OCI-LY7 (cell line): ENCODE measurements around the gene PTCRA. TPM values are rescaled to one million over a fixed set of nuclear protein-coding genes. Genes with fewer than 3 reads are reported as not detected.

Experiments used
- BruUV-seq: library from RNA; stranded (reverse); fragments of 400-500 nt; replicated peaks from 2 replicates; lab custom pipeline; 2021; lab: Mats Ljungman, UMichigan
- CTCF ChIA-PET: fragments of 300-600 bp; sonication (Branson Sonifier 250); formaldehyde crosslinking; loops from one replicate; lab custom pipeline; 2022; ENCODE audit warnings: antibody characterized with exemption; ENCODE audit not compliant: unreplicated experiment; lab: Charles Lee
- POLR2A ChIA-PET: fragments of 300-600 bp; sonication (Branson Sonifier 250); formaldehyde crosslinking; loops from one replicate; lab custom pipeline; 2022; ENCODE audit warnings: antibody characterized with exemption; lab: Charles Lee
- DNase-seq: peaks from one replicate; pipeline ENCODE4 v3.0.0-alpha.2; 2015; ENCODE audit warnings: low spot score
- H2AFZ ChIP-seq: fragments of 200-600 bp; sonication (generic), shearing (Covaris generic); 2 replicates; pipeline ENCODE4 v1.6.1; 2014; ENCODE audit warnings: mild to moderate bottlenecking, antibody characterized with exemption, low read length, moderate library complexity
- H3K27ac ChIP-seq: fragments of 200-600 bp; sonication (generic); 2 replicates; pipeline ENCODE4 v1.5.1; 2014; ENCODE audit warnings: mixed run types, low read depth, mild to moderate bottlenecking, moderate library complexity, low read length, inconsistent platforms; ENCODE audit not compliant: poor library complexity, severe bottlenecking
- H3K36me3 ChIP-seq: fragments of 200-600 bp; sonication (generic); 2 replicates; pipeline ENCODE4 v1.6.1; 2014; ENCODE audit warnings: mild to moderate bottlenecking, antibody characterized with exemption, low read length, moderate library complexity, mixed read lengths; ENCODE audit not compliant: insufficient read depth
- H3K4me1 ChIP-seq: fragments of 200-600 bp; sonication (generic); 2 replicates; pipeline ENCODE4 v1.5.1; 2014; ENCODE audit warnings: mild to moderate bottlenecking, low read length; ENCODE audit not compliant: insufficient read depth, poor library complexity, severe bottlenecking
- H3K4me2 ChIP-seq: fragments of 200-600 bp; sonication (generic); 2 replicates; pipeline ENCODE4 v1.6.1; 2014; ENCODE audit warnings: mild to moderate bottlenecking, low read length
- H3K4me3 ChIP-seq: fragments of 200-600 bp; sonication (generic); 2 replicates; pipeline ENCODE4 v1.5.1; 2014; ENCODE audit warnings: mild to moderate bottlenecking, low read depth, low read length; ENCODE audit not compliant: poor library complexity, severe bottlenecking
- H3K79me2 ChIP-seq: fragments of 200-600 bp; sonication (generic); 2 replicates; pipeline ENCODE4 v1.6.1; 2016; ENCODE audit warnings: low read depth, mild to moderate bottlenecking, low read length, moderate library complexity, mixed read lengths; ENCODE audit not compliant: insufficient read depth
- H3K9me2 ChIP-seq: fragments of 200-600 bp; sonication (generic); 2 replicates; pipeline ENCODE4 v1.6.1; 2016; ENCODE audit warnings: mild to moderate bottlenecking, low read length, mixed read lengths; ENCODE audit not compliant: insufficient read depth
- H3K9me3 ChIP-seq: fragments of 200-600 bp; sonication (generic); 2 replicates; pipeline ENCODE4 v1.6.1; 2014; ENCODE audit warnings: mild to moderate bottlenecking, mixed run types, low read length, mixed read lengths
- H4K20me1 ChIP-seq: fragments of 200-600 bp; sonication (generic); 2 replicates; pipeline ENCODE4 v1.6.1; 2014; ENCODE audit warnings: mild to moderate bottlenecking, antibody characterized with exemption, low read length, moderate library complexity, mixed read lengths; ENCODE audit not compliant: insufficient read depth
- CTCF ChIP-seq: fragments of 200-600 bp; sonication (generic); conservative IDR thresholded peaks from 2 replicates; pipeline ENCODE4 v1.5.1; 2014; ENCODE audit warnings: mild to moderate bottlenecking, antibody characterized with exemption, low read length, moderate library complexity, mixed read lengths
- EZH2phosphoT487 ChIP-seq: fragments of 200-600 bp; sonication (generic); IDR thresholded peaks from 2 replicates; pipeline ENCODE4 v1.6.1; 2018; ENCODE audit warnings: low read depth, borderline replicate concordance, mild to moderate bottlenecking, mixed run types, antibody characterized with exemption, low read length, moderate library complexity, mixed read lengths
- intact Hi-C: fragments of 100-400 bp; cut with micrococcal nuclease; formaldehyde crosslinking; loops from one replicate; pipeline ENCODE4 v1.10.0; 2022; ENCODE audit not compliant: unreplicated experiment
- total RNA-seq, 2 experiments: library from RNA; depleted of rRNA in 1 of 2; stranded (reverse); fragments of >200 nt in 1 of 2; shearing (Covaris generic) in 1 of 2; gene quantifications; 2 replicates each; pipeline ENCODE4 v1.2.3, GENCODE V29; 2014 to 2022

The PTCRA gene
- total RNA-seq, 2 experiments from 2014 or later = 0.85 to 0.91 TPM

GRCh38 chr6:42973926-42974325 lies 58.1 kb downstream of the PTCRA start:
- CTCF ChIA-PET = no interaction called here

GRCh38 chr6:42974919-42975505 lies 59.2 kb downstream of the PTCRA start:
- BruUV-seq = no TSS peak
- no peak overlapping the region for H2AFZ ChIP-seq
- no peak overlapping the region for H3K4me2 ChIP-seq
- H3K4me3 ChIP-seq = no peak overlapping the region
- H3K36me3 ChIP-seq = peaks cover 22% of the 10 kb centered on the region
- TF ChIP-seq EZH2phosphoT487 = no peak
- TF ChIP-seq CTCF = no peak
- DNase-seq = no peak
- no peaks in the 10 kb centered on the region for H4K20me1 ChIP-seq
- peaks cover 22% of the 10 kb centered on the region for H3K4me1 ChIP-seq
- H3K9me2 ChIP-seq = no peaks in the 10 kb centered on the region
- CTCF ChIA-PET = no interaction called here
- peaks cover 22% of the 10 kb centered on the region; the same call in 1 of the 2 replicates for H3K79me2 ChIP-seq
- H3K9me3 ChIP-seq = no peaks in the 10 kb centered on the region
- POLR2A ChIA-PET = interaction anchor here (1.0 kb wide), 2 partner anchors 39 to 46 kb away, joined by 3 read pairs; partner anchors contain the start of gene KLHDC3
- intact Hi-C loops = no loop called here
- H3K27ac ChIP-seq = no peak overlapping the region

More at GRCh38 chr6:42973926-42974325, 58.1 kb downstream of the PTCRA start:
- Histone ChIP-seq H3K36me3 (peaks cover 27% of the 10 kb centered on the region), H3K4me1 (peaks cover 14% of the 10 kb centered on the region), H4K20me1 (no peaks in the 10 kb centered on the region), H2AFZ (no peak overlapping the region), H3K4me3 (no peak overlapping the region), H3K4me2 (no peak overlapping the region), H3K9me2 (no peaks in the 10 kb centered on the region), H3K79me2 (peaks cover 22% of the 10 kb centered on the region; the same call in 1 of the 2 replicates), H3K9me3 (no peaks in the 10 kb centered on the region), H3K27ac (no peak overlapping the region)
- intact Hi-C loops = no loop called here
- TF ChIP-seq EZH2phosphoT487 (no peak), CTCF (no peak)
- BruUV-seq = no TSS peak
- POLR2A ChIA-PET = interaction anchor here (1.0 kb wide), 1 partner anchor 45 kb away, joined by 3 read pairs; no protein-coding TSS in a partner anchor
- no peak for DNase-seq

Other genes with a start within 250 kb of the PTCRA start
- gene PRPH2, start 193.5 kb upstream of the PTCRA start, total RNA-seq (2014; rRNA removed; shearing (Covaris generic)) = not detected in 2 replicates
- gene PRPH2, start 193.5 kb upstream of the PTCRA start, total RNA-seq (2022) = not detected in 2 replicates
- gene TBCC, start 169.9 kb upstream of the PTCRA start, total RNA-seq (2014; rRNA removed; shearing (Covaris generic)) = 118 and 136 TPM in 2 replicates
- gene TBCC, start 169.9 kb upstream of the PTCRA start, total RNA-seq (2022) = 69.2 and 78.0 TPM in 2 replicates
- gene BICRAL, start 134.0 kb upstream of the PTCRA start, total RNA-seq (2014; rRNA removed; shearing (Covaris generic)) = 8.0 and 10.3 TPM in 2 replicates
- 25.7 and 27.8 TPM in 2 replicates for gene BICRAL, start 134.0 kb upstream of the PTCRA start, total RNA-seq (2022)
- gene RPL7L1, start 36.4 kb upstream of the PTCRA start, total RNA-seq (2014; rRNA removed; shearing (Covaris generic)) = 83.2 and 101 TPM in 2 replicates
- 109 and 123 TPM in 2 replicates for gene RPL7L1, start 36.4 kb upstream of the PTCRA start, total RNA-seq (2022)
- 64.7 and 69.3 TPM in 2 replicates for gene CNPY3, start 13.4 kb downstream of the PTCRA start, total RNA-seq (2014; rRNA removed; shearing (Covaris generic))
- 70.5 and 77.2 TPM in 2 replicates for gene CNPY3, start 13.4 kb downstream of the PTCRA start, total RNA-seq (2022)
- 1.7 TPM in 1 of 2 replicates, not detected in the other for gene GNMT, start 44.7 kb downstream of the PTCRA start, total RNA-seq (2014; rRNA removed; shearing (Covaris generic))
- 1.7 and 2.2 TPM in 2 replicates for gene GNMT, start 44.7 kb downstream of the PTCRA start, total RNA-seq (2022)
- 24.7 and 26.3 TPM in 2 replicates for gene PEX6, start 63.1 kb downstream of the PTCRA start, total RNA-seq (2014; rRNA removed; shearing (Covaris generic))
- gene PEX6, start 63.1 kb downstream of the PTCRA start, total RNA-seq (2022) = 22.4 and 23.8 TPM in 2 replicates
- gene PPP2R5D, start 68.5 kb downstream of the PTCRA start, total RNA-seq (2014; rRNA removed; shearing (Covaris generic)) = 29.1 and 35.0 TPM in 2 replicates
- 35.6 and 39.5 TPM in 2 replicates for gene PPP2R5D, start 68.5 kb downstream of the PTCRA start, total RNA-seq (2022)
- 70.7 and 76.0 TPM in 2 replicates for gene MEA1, start 97.9 kb downstream of the PTCRA start, total RNA-seq (2014; rRNA removed; shearing (Covaris generic))
- 59.1 and 67.9 TPM in 2 replicates for gene MEA1, start 97.9 kb downstream of the PTCRA start, total RNA-seq (2022)
- 78.6 and 89.9 TPM in 2 replicates for gene KLHDC3, start 98.2 kb downstream of the PTCRA start, total RNA-seq (2014; rRNA removed; shearing (Covaris generic))
- gene KLHDC3, start 98.2 kb downstream of the PTCRA start, total RNA-seq (2022) = 91.4 and 99.6 TPM in 2 replicates
- 61.1 and 72.6 TPM in 2 replicates for gene RRP36, start 105.6 kb downstream of the PTCRA start, total RNA-seq (2014; rRNA removed; shearing (Covaris generic))
- 66.7 and 75.9 TPM in 2 replicates for gene RRP36, start 105.6 kb downstream of the PTCRA start, total RNA-seq (2022)
- 14.1 and 16.9 TPM in 2 replicates for gene CUL7, start 137.8 kb downstream of the PTCRA start, total RNA-seq (2014; rRNA removed; shearing (Covaris generic))
- 14.9 and 18.6 TPM in 2 replicates for gene CUL7, start 137.8 kb downstream of the PTCRA start, total RNA-seq (2022)
- 25.8 and 31.8 TPM in 2 replicates for gene MRPL2, start 143.4 kb downstream of the PTCRA start, total RNA-seq (2014; rRNA removed; shearing (Covaris generic))
- gene MRPL2, start 143.4 kb downstream of the PTCRA start, total RNA-seq (2022) = 76.9 and 81.7 TPM in 2 replicates
- 15.0 and 16.4 TPM in 2 replicates for gene KLC4, start 143.6 kb downstream of the PTCRA start, total RNA-seq (2014; rRNA removed; shearing (Covaris generic))
- 22.5 and 25.2 TPM in 2 replicates for gene KLC4, start 143.6 kb downstream of the PTCRA start, total RNA-seq (2022)
- gene PTK7, start 160.3 kb downstream of the PTCRA start, total RNA-seq (2014; rRNA removed; shearing (Covaris generic)) = 12.7 and 18.5 TPM in 2 replicates
- gene PTK7, start 160.3 kb downstream of the PTCRA start, total RNA-seq (2022) = 12.0 and 13.0 TPM in 2 replicates